Measurements from ENCODE around the gene ABLIM2. TPM values are rescaled to one million over a fixed set of nuclear protein-coding genes. Genes with fewer than 3 reads are reported as not detected.

ABLIM2 gene
- total RNA-seq, 1 experiment from 2014 or later, result 6.1 TPM

GRCh38 chr4:8005033-8005808 is 153.4 kb downstream of the ABLIM2 start:
- no peaks in the 10 kb centered on the region for H3K9me3 ChIP-seq (ENCODE audit: control insufficient read depth in 1 of 2, insufficient read depth in 1 of 2, low read depth in 1 of 2, low read length in 2 of 2)
- H3K4me1 ChIP-seq (ENCODE audit: control insufficient read depth in 1 of 2, insufficient read depth in 2 of 2, low read length in 2 of 2), result no peaks in the 10 kb centered on the region
- ChIA-PET CTCF (no interaction called here), POLR2A (no interaction called here), RAD21 (ENCODE audit: low non-redundant PET in 1 of 2, low total read pairs in 2 of 2, uncharacterized antibody in 2 of 2, unreplicated experiment in 2 of 2) (no interaction called here)
- intact Hi-C loops (cut with micrococcal nuclease), result no loop called here
- H3K27ac ChIP-seq (ENCODE audit: low read depth, low read length), result no peak overlapping the region
- BruUV-seq (replicated peaks), result no TSS peak
- no peak overlapping the region for H3K4me3 ChIP-seq (replicated peaks in 1 of 2; ENCODE audit: low read depth in 1 of 2, low read length in 2 of 2)
- no peaks in the 10 kb centered on the region for H4K20me1 ChIP-seq (ENCODE audit: insufficient read depth)
- DNase-seq (ENCODE audit: low read depth, low spot score), result no peak
- TF ChIP-seq JUND (IDR thresholded peaks at IDR 0.05), result no peak
- TF ChIP-seq POLR2A (IDR thresholded peaks at IDR 0.05; ENCODE audit: borderline replicate concordance, extremely low read depth, insufficient read depth, insufficient read length), result no peak
- no peak for TF ChIP-seq ZNF274 (IDR thresholded peaks at IDR 0.05; ENCODE audit: low read depth, low read length)
- no peak for ATAC-seq
- H2AFZ ChIP-seq (ENCODE audit: low read depth, low read length, poor library complexity, severe bottlenecking), result no peak overlapping the region
- no peaks in the 10 kb centered on the region for H3K9me2 ChIP-seq (ENCODE audit: insufficient read depth)
- H3K36me3 ChIP-seq (ENCODE audit: control insufficient read depth in 1 of 2, insufficient read depth in 2 of 2, low read length in 2 of 2), result no peaks in the 10 kb centered on the region
- no peaks in the 10 kb centered on the region for H3K79me2 ChIP-seq (ENCODE audit: insufficient read depth, low read length)
- no peak overlapping the region for H3K4me2 ChIP-seq (ENCODE audit: low read length)
- no peaks in the 10 kb centered on the region for H3K27me3 ChIP-seq (ENCODE audit: insufficient read depth, low read length)
- H3K9ac ChIP-seq (ENCODE audit: low read length), result no peak overlapping the region

GRCh38 chr4:8004066-8004465 is 154.5 kb downstream of the ABLIM2 start:
- BruUV-seq (replicated peaks), result no TSS peak

More at GRCh38 chr4:8004066-8004465, 154.5 kb downstream of the ABLIM2 start:
- Histone ChIP-seq H3K4me3 (replicated peaks in 1 of 2; ENCODE audit: low read depth in 1 of 2, low read length in 2 of 2) (no peak overlapping the region), H4K20me1 (ENCODE audit: insufficient read depth) (no peaks in the 10 kb centered on the region), H3K9me3 (ENCODE audit: control insufficient read depth in 1 of 2, insufficient read depth in 1 of 2, low read depth in 1 of 2, low read length in 2 of 2) (no peaks in the 10 kb centered on the region), H3K4me1 (ENCODE audit: control insufficient read depth in 1 of 2, insufficient read depth in 2 of 2, low read length in 2 of 2) (no peaks in the 10 kb centered on the region), H3K79me2 (ENCODE audit: insufficient read depth, low read length) (no peaks in the 10 kb centered on the region), H3K27ac (ENCODE audit: low read depth, low read length) (no peak overlapping the region), H3K36me3 (ENCODE audit: control insufficient read depth in 1 of 2, insufficient read depth in 2 of 2, low read length in 2 of 2) (no peaks in the 10 kb centered on the region), H3K4me2 (ENCODE audit: low read length) (no peak overlapping the region), H3K27me3 (ENCODE audit: insufficient read depth, low read length) (no peaks in the 10 kb centered on the region), H3K9ac (ENCODE audit: low read length) (no peak overlapping the region), H2AFZ (ENCODE audit: low read depth, low read length, poor library complexity, severe bottlenecking) (no peak overlapping the region), H3K9me2 (ENCODE audit: insufficient read depth) (no peaks in the 10 kb centered on the region)
- CTCF ChIA-PET, result no interaction called here
- DNase-seq (ENCODE audit: low read depth, low spot score) (no peak), ATAC-seq (no peak)
- no peak for TF ChIP-seq REST (IDR thresholded peaks at IDR 0.05; ENCODE audit: low read depth)
- no peak for TF ChIP-seq POLR2AphosphoS5 (IDR thresholded peaks at IDR 0.05; ENCODE audit: low read depth, low read length)
- TF ChIP-seq, protein P1, sequence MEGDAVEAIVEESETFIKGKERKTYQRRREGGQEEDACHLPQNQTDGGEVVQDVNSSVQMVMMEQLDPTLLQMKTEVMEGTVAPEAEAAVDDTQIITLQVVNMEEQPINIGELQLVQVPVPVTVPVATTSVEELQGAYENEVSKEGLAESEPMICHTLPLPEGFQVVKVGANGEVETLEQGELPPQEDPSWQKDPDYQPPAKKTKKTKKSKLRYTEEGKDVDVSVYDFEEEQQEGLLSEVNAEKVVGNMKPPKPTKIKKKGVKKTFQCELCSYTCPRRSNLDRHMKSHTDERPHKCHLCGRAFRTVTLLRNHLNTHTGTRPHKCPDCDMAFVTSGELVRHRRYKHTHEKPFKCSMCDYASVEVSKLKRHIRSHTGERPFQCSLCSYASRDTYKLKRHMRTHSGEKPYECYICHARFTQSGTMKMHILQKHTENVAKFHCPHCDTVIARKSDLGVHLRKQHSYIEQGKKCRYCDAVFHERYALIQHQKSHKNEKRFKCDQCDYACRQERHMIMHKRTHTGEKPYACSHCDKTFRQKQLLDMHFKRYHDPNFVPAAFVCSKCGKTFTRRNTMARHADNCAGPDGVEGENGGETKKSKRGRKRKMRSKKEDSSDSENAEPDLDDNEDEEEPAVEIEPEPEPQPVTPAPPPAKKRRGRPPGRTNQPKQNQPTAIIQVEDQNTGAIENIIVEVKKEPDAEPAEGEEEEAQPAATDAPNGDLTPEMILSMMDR (IDR thresholded peaks at IDR 0.05 in 2 of 3, conservative IDR thresholded peaks at IDR 0.05 in 1 of 3; ENCODE audit: borderline replicate concordance in 1 of 3, insufficient read depth in 1 of 3, low read depth in 2 of 3, low read length in 2 of 3), result no peak
- TF ChIP-seq CBX3 (IDR thresholded peaks at IDR 0.05; ENCODE audit: low read depth), result no peak
- TF ChIP-seq TCF7L2 (IDR thresholded peaks at IDR 0.05; ENCODE audit: borderline replicate concordance, extremely low read depth, insufficient read depth, insufficient read length), result no peak
- TF ChIP-seq RAD21 (IDR thresholded peaks at IDR 0.05; ENCODE audit: low read depth), result no peak
- no peak for TF ChIP-seq ELF1 (IDR thresholded peaks at IDR 0.05; ENCODE audit: borderline replicate concordance, low read depth)
- no peak for TF ChIP-seq EGR1 (IDR thresholded peaks at IDR 0.05; ENCODE audit: low read depth)
- TF ChIP-seq EZH2phosphoT487 (IDR thresholded peaks at IDR 0.05; ENCODE audit: borderline replicate concordance), result no peak
- TF ChIP-seq ZNF274 (IDR thresholded peaks at IDR 0.05; ENCODE audit: low read depth, low read length), result no peak
- TF ChIP-seq, protein P2, sequence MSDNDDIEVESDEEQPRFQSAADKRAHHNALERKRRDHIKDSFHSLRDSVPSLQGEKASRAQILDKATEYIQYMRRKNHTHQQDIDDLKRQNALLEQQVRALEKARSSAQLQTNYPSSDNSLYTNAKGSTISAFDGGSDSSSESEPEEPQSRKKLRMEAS (IDR thresholded peaks at IDR 0.05), result no peak
- TF ChIP-seq SRF (IDR thresholded peaks at IDR 0.05; ENCODE audit: low read depth), result no peak
- intact Hi-C loops (cut with micrococcal nuclease), result no loop called here
- RAD21 ChIA-PET (ENCODE audit: low non-redundant PET in 1 of 2, low total read pairs in 2 of 2, uncharacterized antibody in 2 of 2, unreplicated experiment in 2 of 2), result no interaction called here
- POLR2A ChIA-PET, result no interaction called here
